Gastrocnemius medialis (tissue), 4 donors: ENCODE data around the gene B4GALT5.

Experiments
- POLR2A ChIP-seq, 2 donors: fragments of 450-650 bp; IDR thresholded peaks; one replicate each; pipeline ENCODE4 v1.6.1; 2017; ENCODE audit warnings: antibody characterized with exemption in 2 of 2, mild to moderate bottlenecking in 2 of 2, moderate library complexity in 2 of 2
- TF ChIP-seq, protein P1 (sequence below), 5 experiments: fragments of 450-650 bp in 3 of 5; fragments of 200-600 bp in 2 of 5; sonication (generic) in 2 of 5; IDR thresholded peaks in 4 of 5; conservative IDR thresholded peaks in 1 of 5; 1 replicate in 4 of 5; 2 replicates in 1 of 5; pipeline ENCODE4 v1.5.1; 2016 to 2019; ENCODE audit warnings: antibody characterized with exemption in 5 of 5, mild to moderate bottlenecking in 3 of 5, moderate library complexity in 3 of 5

DNA sequence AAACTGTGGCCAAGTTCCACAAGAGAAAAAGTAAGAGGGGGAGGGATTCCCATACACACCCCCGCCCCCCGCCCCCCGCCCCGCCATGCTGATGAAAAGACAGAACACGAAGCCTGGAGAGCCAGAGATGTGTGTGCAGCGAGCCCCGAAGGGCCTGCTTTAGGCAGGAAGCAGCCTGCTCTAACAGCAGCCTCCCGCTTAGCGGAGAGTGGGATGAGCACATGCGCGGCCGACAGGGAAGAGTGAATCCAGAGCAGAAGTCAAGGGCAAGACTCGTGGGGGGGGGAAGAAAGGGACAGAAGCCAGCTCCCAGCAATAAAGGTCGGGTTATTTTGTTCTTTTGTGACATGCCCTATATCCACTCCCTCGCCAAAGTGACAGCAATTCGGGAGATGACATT lies 78.5 kb downstream of the B4GALT5 start:
- TF ChIP-seq, protein P1, sequence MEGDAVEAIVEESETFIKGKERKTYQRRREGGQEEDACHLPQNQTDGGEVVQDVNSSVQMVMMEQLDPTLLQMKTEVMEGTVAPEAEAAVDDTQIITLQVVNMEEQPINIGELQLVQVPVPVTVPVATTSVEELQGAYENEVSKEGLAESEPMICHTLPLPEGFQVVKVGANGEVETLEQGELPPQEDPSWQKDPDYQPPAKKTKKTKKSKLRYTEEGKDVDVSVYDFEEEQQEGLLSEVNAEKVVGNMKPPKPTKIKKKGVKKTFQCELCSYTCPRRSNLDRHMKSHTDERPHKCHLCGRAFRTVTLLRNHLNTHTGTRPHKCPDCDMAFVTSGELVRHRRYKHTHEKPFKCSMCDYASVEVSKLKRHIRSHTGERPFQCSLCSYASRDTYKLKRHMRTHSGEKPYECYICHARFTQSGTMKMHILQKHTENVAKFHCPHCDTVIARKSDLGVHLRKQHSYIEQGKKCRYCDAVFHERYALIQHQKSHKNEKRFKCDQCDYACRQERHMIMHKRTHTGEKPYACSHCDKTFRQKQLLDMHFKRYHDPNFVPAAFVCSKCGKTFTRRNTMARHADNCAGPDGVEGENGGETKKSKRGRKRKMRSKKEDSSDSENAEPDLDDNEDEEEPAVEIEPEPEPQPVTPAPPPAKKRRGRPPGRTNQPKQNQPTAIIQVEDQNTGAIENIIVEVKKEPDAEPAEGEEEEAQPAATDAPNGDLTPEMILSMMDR (IDR thresholded peaks at IDR 0.05 in 4 of 5, conservative IDR thresholded peaks at IDR 0.05 in 1 of 5): no peak
- no peak for TF ChIP-seq POLR2A (IDR thresholded peaks at IDR 0.05)
